HEK293 (cell line): ENCODE data around the gene RORB.

Source experiments
- CTCF ChIA-PET: fragments of 350-600 bp; formaldehyde crosslinking; extraction: SDS; loops from one replicate; lab custom pipeline; 2021; ENCODE audit warnings: antibody characterized with exemption; lab: Yijun Ruan, JAX
- POLR2A ChIA-PET: fragments of 300-600 bp; formaldehyde crosslinking; extraction: SDS; loops from one replicate; lab custom pipeline; 2020; ENCODE audit warnings: antibody characterized with exemption, inconsistent platforms; lab: Yijun Ruan, JAX
- H3K27ac ChIP-seq: fragments of 200-500 bp; sonication (Bioruptor generic); 2 replicates; pipeline ENCODE4 v1.5.1; 2014; ENCODE audit warnings: low read depth, low read length, control low read depth, inconsistent platforms; ENCODE audit errors: extremely low read depth
- H3K36me3 ChIP-seq, 2 experiments: fragments of 200-500 bp in 1 of 2; sonication (Bioruptor generic) in 1 of 2; 1 replicate in 1 of 2; 2 replicates in 1 of 2; pipeline ENCODE4 v1.5.1; 2014 to 2017; ENCODE audit warnings: inconsistent platforms in 2 of 2, low read length in 2 of 2; ENCODE audit not compliant: control insufficient read depth in 2 of 2, insufficient read depth in 1 of 2
- H3K4me1 ChIP-seq: fragments of 200-500 bp; sonication (Bioruptor generic); 2 replicates; pipeline ENCODE4 v1.5.1; 2014; ENCODE audit warnings: mild to moderate bottlenecking, low read length, inconsistent platforms; ENCODE audit not compliant: control insufficient read depth, insufficient read depth
- H3K4me3 ChIP-seq: 2 replicates; pipeline ENCODE4 v1.5.1; 2011; ENCODE audit warnings: low read depth, mild to moderate bottlenecking, control low read depth, low read length, moderate library complexity
- H3K9me3 ChIP-seq: fragments of 200-500 bp; sonication (Bioruptor generic); 2 replicates; pipeline ENCODE4 v1.5.1; 2014; ENCODE audit warnings: low read depth, low read length, inconsistent platforms; ENCODE audit not compliant: control insufficient read depth, insufficient read depth
- KLF1 ChIP-seq: fragments of 450-650 bp; formaldehyde crosslinking; IDR thresholded peaks from 2 replicates; pipeline ENCODE4 v1.5.1; 2016; ENCODE audit warnings: missing biosample characterization, missing genetic modification characterization
- SCRT2 ChIP-seq: fragments of 450-650 bp; formaldehyde crosslinking; IDR thresholded peaks from 2 replicates; pipeline ENCODE4 v1.5.1; 2016; ENCODE audit warnings: missing biosample characterization, missing genetic modification characterization
- ZBTB8A ChIP-seq: fragments of 450-650 bp; formaldehyde crosslinking; IDR thresholded peaks from 2 replicates; pipeline ENCODE4 v1.5.1; 2016; ENCODE audit warnings: missing biosample characterization, missing genetic modification characterization
- ZNF223 ChIP-seq: fragments of 450-650 bp; formaldehyde crosslinking; IDR thresholded peaks from 2 replicates; pipeline ENCODE4 v1.5.1; 2016; ENCODE audit warnings: missing biosample characterization, missing genetic modification characterization
- ZNF23 ChIP-seq: fragments of 450-650 bp; formaldehyde crosslinking; IDR thresholded peaks from 2 replicates; pipeline ENCODE4 v1.5.1; 2016; ENCODE audit warnings: missing biosample characterization, missing genetic modification characterization, borderline replicate concordance
- ZNF248 ChIP-seq: fragments of 450-650 bp; formaldehyde crosslinking; IDR thresholded peaks from 2 replicates; pipeline ENCODE4 v1.5.1; 2017; ENCODE audit warnings: missing biosample characterization, missing genetic modification characterization
- ZNF335 ChIP-seq: fragments of 450-650 bp; formaldehyde crosslinking; conservative IDR thresholded peaks from 2 replicates; pipeline ENCODE4 v1.5.1; 2016; ENCODE audit warnings: missing biosample characterization, missing genetic modification characterization
- ZNF341 ChIP-seq: fragments of 450-650 bp; formaldehyde crosslinking; IDR thresholded peaks from 2 replicates; pipeline ENCODE4; 2016; ENCODE audit warnings: low read depth, missing biosample characterization, missing genetic modification characterization
- ZNF391 ChIP-seq: fragments of 450-650 bp; formaldehyde crosslinking; IDR thresholded peaks from 2 replicates; pipeline ENCODE4 v1.5.1; 2016; ENCODE audit warnings: low read depth, missing biosample characterization, missing genetic modification characterization, borderline replicate concordance
- ZNF433 ChIP-seq: fragments of 450-650 bp; formaldehyde crosslinking; IDR thresholded peaks from 2 replicates; pipeline ENCODE4 v1.5.1; 2016; ENCODE audit warnings: missing biosample characterization, missing genetic modification characterization, low read depth
- ZNF473 ChIP-seq: fragments of 450-650 bp; formaldehyde crosslinking; IDR thresholded peaks from 2 replicates; pipeline ENCODE4 v1.5.1; 2017; ENCODE audit warnings: missing biosample characterization, missing genetic modification characterization
- ZNF549 ChIP-seq: fragments of 450-650 bp; IDR thresholded peaks from 2 replicates; pipeline ENCODE4 v1.5.1; 2018; ENCODE audit warnings: missing biosample characterization, missing genetic modification characterization, mild to moderate bottlenecking, inconsistent platforms, moderate library complexity
- ZNF658 ChIP-seq: fragments of 450-650 bp; formaldehyde crosslinking; IDR thresholded peaks from 2 replicates; pipeline ENCODE4; 2016; ENCODE audit warnings: missing biosample characterization, missing genetic modification characterization
- ZNF776 ChIP-seq: fragments of 450-650 bp; formaldehyde crosslinking; IDR thresholded peaks from 2 replicates; pipeline ENCODE4 v1.5.0; 2017; ENCODE audit warnings: missing biosample characterization, missing genetic modification characterization, borderline replicate concordance
- TF ChIP-seq, protein P1 (sequence below): fragments of 450-650 bp; formaldehyde crosslinking; IDR thresholded peaks from 2 replicates; pipeline ENCODE4 v1.5.1; 2016; ENCODE audit warnings: missing biosample characterization, missing genetic modification characterization
- TF ChIP-seq, protein P2 (sequence below): fragments of 450-650 bp; formaldehyde crosslinking; IDR thresholded peaks from 2 replicates; pipeline ENCODE4 v1.5.1; 2016; ENCODE audit warnings: missing biosample characterization, missing genetic modification characterization, borderline replicate concordance
- TF ChIP-seq, protein P3 (sequence below): fragments of 450-650 bp; formaldehyde crosslinking; IDR thresholded peaks from 2 replicates; pipeline ENCODE4 v1.5.1; 2016; ENCODE audit warnings: missing biosample characterization, missing genetic modification characterization
- TF ChIP-seq, protein P4 (sequence below): fragments of 450-650 bp; formaldehyde crosslinking; conservative IDR thresholded peaks from 2 replicates; pipeline ENCODE4 v1.5.1; 2016; ENCODE audit warnings: low read depth, missing biosample characterization, missing genetic modification characterization
- TF ChIP-seq, protein P5 (sequence below): fragments of 450-650 bp; formaldehyde crosslinking; IDR thresholded peaks from 2 replicates; pipeline ENCODE4 v1.5.1; 2016; ENCODE audit warnings: missing biosample characterization, missing genetic modification characterization
- TF ChIP-seq, protein P6 (sequence below): fragments of 450-650 bp; formaldehyde crosslinking; IDR thresholded peaks from 2 replicates; pipeline ENCODE4 v1.5.1; 2016; ENCODE audit warnings: missing biosample characterization, missing genetic modification characterization

Gene RORB

DNA sequence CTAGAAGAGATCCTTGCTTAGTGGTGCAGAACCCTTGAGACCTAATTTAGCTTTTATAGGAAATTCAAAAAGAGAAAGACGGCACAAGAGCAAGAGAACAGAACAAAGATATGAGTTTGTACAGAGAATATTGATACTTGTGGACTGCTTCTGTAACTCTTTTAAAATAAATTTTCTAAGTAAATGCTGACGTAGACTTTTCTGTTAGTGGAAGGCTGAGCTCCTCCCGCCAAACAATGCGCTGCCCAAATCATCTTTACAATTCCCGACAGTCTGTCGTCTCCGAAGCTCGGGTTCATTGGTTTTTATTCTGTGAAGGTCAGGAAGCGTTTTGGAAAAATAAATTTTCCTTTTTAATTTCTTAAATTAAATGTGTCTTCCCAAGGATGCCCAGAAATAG is 22.3 kb downstream of the RORB start:
- ChIA-PET POLR2A (no interaction called here), CTCF (interaction anchor here (0.7 to 0.8 kb wide), 2 partner anchors 10 to 1322 kb away, joined by 3 read pairs; no protein-coding TSS in a partner anchor)
- Histone ChIP-seq H3K4me1 (no peaks in the 10 kb centered on the region), H3K4me3 (no peak overlapping the region), H3K36me3 (no peaks in the 10 kb centered on the region), H3K27ac (no peak overlapping the region), H3K9me3 (no peaks in the 10 kb centered on the region)
- TF ChIP-seq KLF1 (tag by site-specific recombination) = no peak
- TF ChIP-seq, protein P1, sequence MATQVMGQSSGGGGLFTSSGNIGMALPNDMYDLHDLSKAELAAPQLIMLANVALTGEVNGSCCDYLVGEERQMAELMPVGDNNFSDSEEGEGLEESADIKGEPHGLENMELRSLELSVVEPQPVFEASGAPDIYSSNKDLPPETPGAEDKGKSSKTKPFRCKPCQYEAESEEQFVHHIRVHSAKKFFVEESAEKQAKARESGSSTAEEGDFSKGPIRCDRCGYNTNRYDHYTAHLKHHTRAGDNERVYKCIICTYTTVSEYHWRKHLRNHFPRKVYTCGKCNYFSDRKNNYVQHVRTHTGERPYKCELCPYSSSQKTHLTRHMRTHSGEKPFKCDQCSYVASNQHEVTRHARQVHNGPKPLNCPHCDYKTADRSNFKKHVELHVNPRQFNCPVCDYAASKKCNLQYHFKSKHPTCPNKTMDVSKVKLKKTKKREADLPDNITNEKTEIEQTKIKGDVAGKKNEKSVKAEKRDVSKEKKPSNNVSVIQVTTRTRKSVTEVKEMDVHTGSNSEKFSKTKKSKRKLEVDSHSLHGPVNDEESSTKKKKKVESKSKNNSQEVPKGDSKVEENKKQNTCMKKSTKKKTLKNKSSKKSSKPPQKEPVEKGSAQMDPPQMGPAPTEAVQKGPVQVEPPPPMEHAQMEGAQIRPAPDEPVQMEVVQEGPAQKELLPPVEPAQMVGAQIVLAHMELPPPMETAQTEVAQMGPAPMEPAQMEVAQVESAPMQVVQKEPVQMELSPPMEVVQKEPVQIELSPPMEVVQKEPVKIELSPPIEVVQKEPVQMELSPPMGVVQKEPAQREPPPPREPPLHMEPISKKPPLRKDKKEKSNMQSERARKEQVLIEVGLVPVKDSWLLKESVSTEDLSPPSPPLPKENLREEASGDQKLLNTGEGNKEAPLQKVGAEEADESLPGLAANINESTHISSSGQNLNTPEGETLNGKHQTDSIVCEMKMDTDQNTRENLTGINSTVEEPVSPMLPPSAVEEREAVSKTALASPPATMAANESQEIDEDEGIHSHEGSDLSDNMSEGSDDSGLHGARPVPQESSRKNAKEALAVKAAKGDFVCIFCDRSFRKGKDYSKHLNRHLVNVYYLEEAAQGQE (tag by site-specific recombination) = no peak
- TF ChIP-seq ZNF248 (tag by site-specific recombination) = no peak
- no peak for TF ChIP-seq ZNF658
- TF ChIP-seq ZNF23 (tag by site-specific recombination) = no peak
- no peak for TF ChIP-seq ZNF341 (tag by site-specific recombination)
- TF ChIP-seq, protein P2, sequence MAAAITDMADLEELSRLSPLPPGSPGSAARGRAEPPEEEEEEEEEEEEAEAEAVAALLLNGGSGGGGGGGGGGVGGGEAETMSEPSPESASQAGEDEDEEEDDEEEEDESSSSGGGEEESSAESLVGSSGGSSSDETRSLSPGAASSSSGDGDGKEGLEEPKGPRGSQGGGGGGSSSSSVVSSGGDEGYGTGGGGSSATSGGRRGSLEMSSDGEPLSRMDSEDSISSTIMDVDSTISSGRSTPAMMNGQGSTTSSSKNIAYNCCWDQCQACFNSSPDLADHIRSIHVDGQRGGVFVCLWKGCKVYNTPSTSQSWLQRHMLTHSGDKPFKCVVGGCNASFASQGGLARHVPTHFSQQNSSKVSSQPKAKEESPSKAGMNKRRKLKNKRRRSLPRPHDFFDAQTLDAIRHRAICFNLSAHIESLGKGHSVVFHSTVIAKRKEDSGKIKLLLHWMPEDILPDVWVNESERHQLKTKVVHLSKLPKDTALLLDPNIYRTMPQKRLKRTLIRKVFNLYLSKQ (tag by site-specific recombination) = no peak
- TF ChIP-seq ZNF391 = no peak
- no peak for TF ChIP-seq ZNF549
- no peak for TF ChIP-seq SCRT2 (tag by site-specific recombination)
- TF ChIP-seq, protein P3, sequence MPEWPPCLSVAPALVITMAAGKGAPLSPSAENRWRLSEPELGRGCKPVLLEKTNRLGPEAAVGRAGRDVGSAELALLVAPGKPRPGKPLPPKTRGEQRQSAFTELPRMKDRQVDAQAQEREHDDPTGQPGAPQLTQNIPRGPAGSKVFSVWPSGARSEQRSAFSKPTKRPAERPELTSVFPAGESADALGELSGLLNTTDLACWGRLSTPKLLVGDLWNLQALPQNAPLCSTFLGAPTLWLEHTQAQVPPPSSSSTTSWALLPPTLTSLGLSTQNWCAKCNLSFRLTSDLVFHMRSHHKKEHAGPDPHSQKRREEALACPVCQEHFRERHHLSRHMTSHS (tag by site-specific recombination) = no peak

DNA sequence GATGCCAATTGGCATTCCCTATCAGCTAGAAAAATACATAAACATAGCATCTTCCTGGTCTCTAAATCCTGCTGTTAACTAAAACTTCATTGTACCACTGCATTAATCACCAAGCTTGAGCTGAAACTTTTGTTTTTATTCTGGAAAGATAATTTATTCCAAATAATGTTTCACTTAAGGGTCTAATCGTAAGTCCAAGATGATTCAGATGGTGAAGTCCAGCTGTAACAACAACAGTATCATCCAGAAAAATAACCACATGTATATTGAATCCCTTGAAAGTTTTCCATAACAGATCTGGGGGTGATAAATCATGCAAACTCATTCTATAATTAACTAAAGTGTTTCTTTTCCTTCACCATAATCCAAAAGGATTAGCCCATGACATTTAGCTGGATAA is 23.9 kb downstream of the RORB start:
- CTCF ChIA-PET = no interaction called here
- H3K27ac ChIP-seq = no peak overlapping the region

DNA sequence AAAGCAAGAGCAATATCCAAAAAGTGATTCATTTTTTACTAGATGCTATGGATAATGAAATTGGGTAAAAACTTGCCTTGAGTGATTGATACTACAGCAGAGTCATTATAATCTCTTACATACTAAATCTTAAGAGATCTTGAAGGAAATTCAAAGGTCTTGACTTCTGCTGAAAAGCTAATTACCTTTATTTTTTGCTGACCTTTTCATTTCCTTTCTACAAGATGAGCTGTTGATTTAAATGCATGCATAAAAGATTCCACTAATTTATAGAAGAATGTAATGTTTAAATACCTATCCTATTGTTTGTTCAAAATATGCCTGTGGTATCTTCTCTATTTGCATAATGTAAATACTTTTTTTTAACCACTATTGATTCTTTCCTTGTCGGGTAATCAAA is 27.2 kb downstream of the RORB start:
- H3K27ac ChIP-seq = no peak overlapping the region
- H3K4me3 ChIP-seq = no peak overlapping the region
- no peaks in the 10 kb centered on the region for H3K9me3 ChIP-seq
- no peaks in the 10 kb centered on the region for H3K36me3 ChIP-seq
- no peaks in the 10 kb centered on the region for H3K4me1 ChIP-seq
- ChIA-PET CTCF (interaction anchor here (0.6 kb wide), 1 partner anchor 9 kb away, joined by 4 read pairs; no protein-coding TSS in a partner anchor), POLR2A (no interaction called here)
- TF ChIP-seq ZNF223 (tag by site-specific recombination) = no peak
- TF ChIP-seq ZNF776 (tag by site-specific recombination) = no peak
- no peak for TF ChIP-seq ZNF335 (tag by site-specific recombination)
- TF ChIP-seq, protein P4, sequence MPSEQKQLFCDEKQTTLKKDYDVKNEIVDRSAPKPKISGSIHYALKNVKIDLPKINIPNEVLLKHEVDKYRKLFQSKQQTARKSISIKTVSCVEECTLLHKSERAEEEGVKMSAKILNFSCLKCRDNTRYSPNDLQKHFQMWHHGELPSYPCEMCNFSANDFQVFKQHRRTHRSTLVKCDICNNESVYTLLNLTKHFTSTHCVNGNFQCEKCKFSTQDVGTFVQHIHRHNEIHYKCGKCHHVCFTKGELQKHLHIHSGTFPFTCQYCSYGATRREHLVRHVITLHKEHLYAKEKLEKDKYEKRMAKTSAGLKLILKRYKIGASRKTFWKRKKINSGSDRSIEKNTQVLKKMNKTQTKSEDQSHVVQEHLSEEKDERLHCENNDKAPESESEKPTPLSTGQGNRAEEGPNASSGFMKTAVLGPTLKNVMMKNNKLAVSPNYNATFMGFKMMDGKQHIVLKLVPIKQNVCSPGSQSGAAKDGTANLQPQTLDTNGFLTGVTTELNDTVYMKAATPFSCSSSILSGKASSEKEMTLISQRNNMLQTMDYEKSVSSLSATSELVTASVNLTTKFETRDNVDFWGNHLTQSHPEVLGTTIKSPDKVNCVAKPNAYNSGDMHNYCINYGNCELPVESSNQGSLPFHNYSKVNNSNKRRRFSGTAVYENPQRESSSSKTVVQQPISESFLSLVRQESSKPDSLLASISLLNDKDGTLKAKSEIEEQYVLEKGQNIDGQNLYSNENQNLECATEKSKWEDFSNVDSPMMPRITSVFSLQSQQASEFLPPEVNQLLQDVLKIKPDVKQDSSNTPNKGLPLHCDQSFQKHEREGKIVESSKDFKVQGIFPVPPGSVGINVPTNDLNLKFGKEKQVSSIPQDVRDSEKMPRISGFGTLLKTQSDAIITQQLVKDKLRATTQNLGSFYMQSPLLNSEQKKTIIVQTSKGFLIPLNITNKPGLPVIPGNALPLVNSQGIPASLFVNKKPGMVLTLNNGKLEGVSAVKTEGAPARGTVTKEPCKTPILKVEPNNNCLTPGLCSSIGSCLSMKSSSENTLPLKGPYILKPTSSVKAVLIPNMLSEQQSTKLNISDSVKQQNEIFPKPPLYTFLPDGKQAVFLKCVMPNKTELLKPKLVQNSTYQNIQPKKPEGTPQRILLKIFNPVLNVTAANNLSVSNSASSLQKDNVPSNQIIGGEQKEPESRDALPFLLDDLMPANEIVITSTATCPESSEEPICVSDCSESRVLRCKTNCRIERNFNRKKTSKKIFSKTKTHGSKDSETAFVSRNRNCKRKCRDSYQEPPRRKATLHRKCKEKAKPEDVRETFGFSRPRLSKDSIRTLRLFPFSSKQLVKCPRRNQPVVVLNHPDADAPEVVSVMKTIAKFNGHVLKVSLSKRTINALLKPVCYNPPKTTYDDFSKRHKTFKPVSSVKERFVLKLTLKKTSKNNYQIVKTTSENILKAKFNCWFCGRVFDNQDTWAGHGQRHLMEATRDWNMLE (tag by site-specific recombination) = no peak
- TF ChIP-seq, protein P5, sequence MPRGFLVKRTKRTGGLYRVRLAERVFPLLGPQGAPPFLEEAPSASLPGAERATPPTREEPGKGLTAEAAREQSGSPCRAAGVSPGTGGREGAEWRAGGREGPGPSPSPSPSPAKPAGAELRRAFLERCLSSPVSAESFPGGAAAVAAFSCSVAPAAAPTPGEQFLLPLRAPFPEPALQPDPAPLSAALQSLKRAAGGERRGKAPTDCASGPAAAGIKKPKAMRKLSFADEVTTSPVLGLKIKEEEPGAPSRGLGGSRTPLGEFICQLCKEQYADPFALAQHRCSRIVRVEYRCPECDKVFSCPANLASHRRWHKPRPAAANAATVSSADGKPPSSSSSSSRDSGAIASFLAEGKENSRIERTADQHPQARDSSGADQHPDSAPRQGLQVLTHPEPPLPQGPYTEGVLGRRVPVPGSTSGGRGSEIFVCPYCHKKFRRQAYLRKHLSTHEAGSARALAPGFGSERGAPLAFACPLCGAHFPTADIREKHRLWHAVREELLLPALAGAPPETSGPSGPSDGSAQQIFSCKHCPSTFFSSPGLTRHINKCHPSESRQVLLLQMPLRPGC (tag by site-specific recombination) = no peak

More for the DNA sequence above, 23.9 kb downstream of the RORB start:
- Histone ChIP-seq H3K4me3 (no peak overlapping the region), H3K4me1 (no peaks in the 10 kb centered on the region), H3K9me3 (no peaks in the 10 kb centered on the region), H3K36me3 (no peaks in the 10 kb centered on the region)
- TF ChIP-seq ZNF473 (tag by site-specific recombination) = no peak
- TF ChIP-seq ZBTB8A (tag by site-specific recombination) = no peak
- TF ChIP-seq ZNF433 (tag by site-specific recombination) = no peak
- TF ChIP-seq, protein P6, sequence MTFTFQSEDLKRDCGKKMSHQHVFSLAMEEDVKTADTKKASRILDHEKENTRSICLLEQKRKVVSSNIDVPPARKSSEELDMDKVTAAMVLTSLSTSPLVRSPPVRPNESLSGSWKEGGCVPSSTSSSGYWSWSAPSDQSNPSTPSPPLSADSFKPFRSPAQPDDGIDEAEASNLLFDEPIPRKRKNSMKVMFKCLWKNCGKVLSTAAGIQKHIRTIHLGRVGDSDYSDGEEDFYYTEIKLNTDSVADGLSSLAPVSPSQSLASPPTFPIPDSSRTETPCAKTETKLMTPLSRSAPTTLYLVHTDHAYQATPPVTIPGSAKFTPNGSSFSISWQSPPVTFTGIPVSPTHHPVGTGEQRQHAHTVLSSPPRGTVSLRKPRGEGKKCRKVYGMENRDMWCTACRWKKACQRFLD = no peak
- POLR2A ChIA-PET = no interaction called here
